ENCODE measurements around the gene ACTL7A.

Gene ACTL7A

DNA sequence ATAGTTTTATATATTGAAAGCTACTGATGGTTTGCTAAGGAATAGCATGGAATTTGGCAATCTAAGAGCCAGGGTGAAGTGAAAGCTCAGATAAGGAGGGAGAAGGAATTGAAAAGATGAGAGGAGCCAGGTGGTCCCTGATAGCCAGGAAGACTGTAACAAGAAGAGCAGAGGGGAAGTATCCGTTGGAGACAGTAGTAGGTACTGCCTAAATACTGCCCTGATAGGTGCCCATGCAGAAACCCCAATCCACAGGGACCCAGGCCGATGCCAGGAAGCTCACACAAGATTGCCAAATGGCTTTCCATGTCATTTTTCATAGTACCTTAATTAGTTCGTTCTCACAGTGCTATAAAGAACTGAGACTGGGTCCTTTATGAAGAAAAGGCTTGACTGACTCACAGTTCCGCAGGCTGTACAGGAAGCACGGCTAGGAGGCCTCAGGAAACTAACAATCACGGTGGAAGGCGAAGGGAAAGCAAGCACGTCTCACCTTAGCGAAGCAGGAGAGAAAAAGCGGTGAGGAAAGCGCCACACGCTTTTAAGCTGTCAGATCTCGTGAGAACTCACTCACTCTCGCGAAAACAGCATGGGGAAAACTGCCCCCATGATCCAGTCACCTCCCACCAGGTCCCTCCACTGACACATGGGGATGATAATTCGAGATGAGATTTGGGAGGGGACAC lies 19.3 kb upstream of the ACTL7A start:
- no peak overlapping the region for H3K27ac ChIP-seq (ENCODE audit: low read depth, low read length, poor library complexity, severe bottlenecking)
- H4K20me1 ChIP-seq (ENCODE audit: insufficient read depth, low read length), result no peaks in the 10 kb centered on the region
- no peaks in the 10 kb centered on the region for H3K4me1 ChIP-seq (ENCODE audit: insufficient read depth, low read length, severe bottlenecking)
- H3F3A ChIP-seq (ENCODE audit: insufficient read depth, low read length), result no peaks in the 10 kb centered on the region
- H3K9me3 ChIP-seq (ENCODE audit: low read length), result no peaks in the 10 kb centered on the region
- TF ChIP-seq EZH2 (IDR thresholded peaks at IDR 0.05; ENCODE audit: borderline replicate concordance, low read length), result no peak
- TF ChIP-seq, protein P1, sequence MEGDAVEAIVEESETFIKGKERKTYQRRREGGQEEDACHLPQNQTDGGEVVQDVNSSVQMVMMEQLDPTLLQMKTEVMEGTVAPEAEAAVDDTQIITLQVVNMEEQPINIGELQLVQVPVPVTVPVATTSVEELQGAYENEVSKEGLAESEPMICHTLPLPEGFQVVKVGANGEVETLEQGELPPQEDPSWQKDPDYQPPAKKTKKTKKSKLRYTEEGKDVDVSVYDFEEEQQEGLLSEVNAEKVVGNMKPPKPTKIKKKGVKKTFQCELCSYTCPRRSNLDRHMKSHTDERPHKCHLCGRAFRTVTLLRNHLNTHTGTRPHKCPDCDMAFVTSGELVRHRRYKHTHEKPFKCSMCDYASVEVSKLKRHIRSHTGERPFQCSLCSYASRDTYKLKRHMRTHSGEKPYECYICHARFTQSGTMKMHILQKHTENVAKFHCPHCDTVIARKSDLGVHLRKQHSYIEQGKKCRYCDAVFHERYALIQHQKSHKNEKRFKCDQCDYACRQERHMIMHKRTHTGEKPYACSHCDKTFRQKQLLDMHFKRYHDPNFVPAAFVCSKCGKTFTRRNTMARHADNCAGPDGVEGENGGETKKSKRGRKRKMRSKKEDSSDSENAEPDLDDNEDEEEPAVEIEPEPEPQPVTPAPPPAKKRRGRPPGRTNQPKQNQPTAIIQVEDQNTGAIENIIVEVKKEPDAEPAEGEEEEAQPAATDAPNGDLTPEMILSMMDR (IDR thresholded peaks at IDR 0.05; ENCODE audit: low read length), result no peak
- no peaks in the 10 kb centered on the region for H3K36me3 ChIP-seq (ENCODE audit: insufficient read depth, low read length)
- H2AFZ ChIP-seq (ENCODE audit: low read length), result no peak overlapping the region
- H3K9ac ChIP-seq (ENCODE audit: low read length), result no peak overlapping the region
- no peaks in the 10 kb centered on the region for H3K9me2 ChIP-seq (ENCODE audit: low read depth, low read length)
- no peaks in the 10 kb centered on the region for H3K79me2 ChIP-seq (ENCODE audit: insufficient read depth, low read length)
- H3K4me2 ChIP-seq (ENCODE audit: low read length), result no peak overlapping the region
- no peak overlapping the region for H3K4me3 ChIP-seq (ENCODE audit: low read depth, low read length, poor library complexity, severe bottlenecking)
- H3K27me3 ChIP-seq (ENCODE audit: insufficient read depth, low read length), result no peaks in the 10 kb centered on the region

DNA sequence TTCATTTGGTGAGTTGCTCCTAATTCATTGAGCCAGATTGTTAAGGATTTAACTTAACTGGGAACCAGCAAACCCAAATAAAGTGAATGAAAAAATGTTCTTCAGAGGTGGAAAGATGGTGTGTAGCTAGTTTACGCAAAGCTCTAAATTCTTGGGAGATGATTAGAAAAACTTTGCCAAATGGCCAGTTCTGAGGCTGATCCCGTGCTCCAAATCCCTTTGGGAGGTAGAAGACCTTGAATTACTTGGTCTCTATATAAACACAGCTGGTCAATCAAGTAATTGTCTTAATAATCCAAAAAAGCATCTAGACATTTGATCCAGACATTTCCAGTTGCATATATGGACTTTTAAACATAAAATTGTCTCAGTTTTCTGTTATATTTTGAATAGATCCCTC lies 17.7 kb upstream of the ACTL7A start:
- Histone ChIP-seq H3F3A (ENCODE audit: insufficient read depth, low read length) (no peaks in the 10 kb centered on the region), H3K4me3 (ENCODE audit: low read depth, low read length, poor library complexity, severe bottlenecking) (no peak overlapping the region), H3K79me2 (ENCODE audit: insufficient read depth, low read length) (no peaks in the 10 kb centered on the region), H3K9ac (ENCODE audit: low read length) (no peak overlapping the region), H3K27ac (ENCODE audit: low read depth, low read length, poor library complexity, severe bottlenecking) (no peak overlapping the region), H3K9me3 (ENCODE audit: low read length) (no peaks in the 10 kb centered on the region), H2AFZ (ENCODE audit: low read length) (no peak overlapping the region), H3K4me2 (ENCODE audit: low read length) (no peak overlapping the region), H3K9me2 (ENCODE audit: low read depth, low read length) (no peaks in the 10 kb centered on the region), H4K20me1 (ENCODE audit: insufficient read depth, low read length) (no peaks in the 10 kb centered on the region), H3K36me3 (ENCODE audit: insufficient read depth, low read length) (no peaks in the 10 kb centered on the region), H3K4me1 (ENCODE audit: insufficient read depth, low read length, severe bottlenecking) (no peaks in the 10 kb centered on the region), H3K27me3 (ENCODE audit: insufficient read depth, low read length) (no peaks in the 10 kb centered on the region)
- TF ChIP-seq EZH2 (IDR thresholded peaks at IDR 0.05; ENCODE audit: borderline replicate concordance, low read length), result no peak
- TF ChIP-seq, protein P1 (IDR thresholded peaks at IDR 0.05; ENCODE audit: low read length), result no peak

- Histone ChIP-seq H2AFZ (ENCODE audit: low read length) (no peak overlapping the region), H3K4me3 (ENCODE audit: low read depth, low read length, poor library complexity, severe bottlenecking) (no peak overlapping the region), H3K36me3 (ENCODE audit: insufficient read depth, low read length) (no peaks in the 10 kb centered on the region), H3K4me1 (ENCODE audit: insufficient read depth, low read length, severe bottlenecking) (no peaks in the 10 kb centered on the region), H3K79me2 (ENCODE audit: insufficient read depth, low read length) (no peaks in the 10 kb centered on the region), H3K27me3 (ENCODE audit: insufficient read depth, low read length) (no peaks in the 10 kb centered on the region), H3K27ac (ENCODE audit: low read depth, low read length, poor library complexity, severe bottlenecking) (no peak overlapping the region), H3K9me2 (ENCODE audit: low read depth, low read length) (no peaks in the 10 kb centered on the region), H3K4me2 (ENCODE audit: low read length) (no peak overlapping the region), H4K20me1 (ENCODE audit: insufficient read depth, low read length) (no peaks in the 10 kb centered on the region), H3K9ac (ENCODE audit: low read length) (no peak overlapping the region), H3K9me3 (ENCODE audit: low read length) (no peaks in the 10 kb centered on the region), H3F3A (ENCODE audit: insufficient read depth, low read length) (no peaks in the 10 kb centered on the region)
- TF ChIP-seq, protein P1 (IDR thresholded peaks at IDR 0.05; ENCODE audit: low read length), result no peak
- no peak for TF ChIP-seq EZH2 (IDR thresholded peaks at IDR 0.05; ENCODE audit: borderline replicate concordance, low read length)
Measured at GRCh38 chr9:108844856-108845255, 17.2 kb upstream of the ACTL7A start.
